Tibial nerve (tissue), 3 donors: ENCODE measurements around the gene TJP1.

Source experiments
- POLR2A ChIP-seq, 2 donors: fragments of 450-650 bp; IDR thresholded peaks; one replicate each; pipeline ENCODE4 v1.6.1; 2017; ENCODE audit warnings: antibody characterized with exemption in 2 of 2, mild to moderate bottlenecking in 2 of 2, moderate library complexity in 2 of 2
- TF ChIP-seq, protein P1 (sequence below), 5 experiments: fragments of 200-600 bp in 3 of 5; fragments of 450-650 bp in 2 of 5; sonication (generic) in 3 of 5; IDR thresholded peaks; one replicate each; pipeline ENCODE4 v1.5.1; 2016 to 2019; ENCODE audit warnings: antibody characterized with exemption in 5 of 5, mild to moderate bottlenecking in 3 of 5, moderate library complexity in 2 of 5

GRCh38 chr15:29756358-29757267, 65.7 kb downstream of the TJP1 start:
- TF ChIP-seq, protein P1, sequence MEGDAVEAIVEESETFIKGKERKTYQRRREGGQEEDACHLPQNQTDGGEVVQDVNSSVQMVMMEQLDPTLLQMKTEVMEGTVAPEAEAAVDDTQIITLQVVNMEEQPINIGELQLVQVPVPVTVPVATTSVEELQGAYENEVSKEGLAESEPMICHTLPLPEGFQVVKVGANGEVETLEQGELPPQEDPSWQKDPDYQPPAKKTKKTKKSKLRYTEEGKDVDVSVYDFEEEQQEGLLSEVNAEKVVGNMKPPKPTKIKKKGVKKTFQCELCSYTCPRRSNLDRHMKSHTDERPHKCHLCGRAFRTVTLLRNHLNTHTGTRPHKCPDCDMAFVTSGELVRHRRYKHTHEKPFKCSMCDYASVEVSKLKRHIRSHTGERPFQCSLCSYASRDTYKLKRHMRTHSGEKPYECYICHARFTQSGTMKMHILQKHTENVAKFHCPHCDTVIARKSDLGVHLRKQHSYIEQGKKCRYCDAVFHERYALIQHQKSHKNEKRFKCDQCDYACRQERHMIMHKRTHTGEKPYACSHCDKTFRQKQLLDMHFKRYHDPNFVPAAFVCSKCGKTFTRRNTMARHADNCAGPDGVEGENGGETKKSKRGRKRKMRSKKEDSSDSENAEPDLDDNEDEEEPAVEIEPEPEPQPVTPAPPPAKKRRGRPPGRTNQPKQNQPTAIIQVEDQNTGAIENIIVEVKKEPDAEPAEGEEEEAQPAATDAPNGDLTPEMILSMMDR (IDR thresholded peaks at IDR 0.05): no peak
- no peak for TF ChIP-seq POLR2A (IDR thresholded peaks at IDR 0.05)
